ENCODE results near the gene RUNX3. TPM values are rescaled to one million over a fixed set of nuclear protein-coding genes. Genes with fewer than 3 reads are reported as not detected.

RUNX3 gene
- polyA plus RNA-seq, 3 donors, result 4.4 to 27.9 (median 6.7) TPM

- TF ChIP-seq CTCF (IDR thresholded peaks at IDR 0.05), result no peak
- Mint-ChIP-seq H3K27me3 (ENCODE audit: low read depth in 3 of 3) (peaks cover 3 to 31% (median 22%) of the 10 kb centered on the region in 3 donors), H3K4me1 (peaks cover 15% of the 10 kb centered on the region), H3K4me3 (no peak overlapping the region), H3K27ac (no peak overlapping the region), H3K36me3 (no peaks in the 10 kb centered on the region), H3K9me3 (no peaks in the 10 kb centered on the region)
- intact Hi-C loops (cut with micrococcal nuclease), result no loop called here
- H3K79me2 ChIP-seq (ENCODE audit: insufficient read depth, low read length), result no peaks in the 10 kb centered on the region
- H3K9me3 ChIP-seq (replicated peaks in 1 of 2; ENCODE audit: control insufficient read depth in 1 of 2, insufficient read depth in 1 of 2, low read length in 2 of 2), result no peaks in the 10 kb centered on the region
- H3K4me2 ChIP-seq (replicated peaks; ENCODE audit: extremely low read depth, low read length, poor library complexity, severe bottlenecking), result no peak overlapping the region
- H3K36me3 ChIP-seq (replicated peaks in 1 of 2; ENCODE audit: control insufficient read depth in 1 of 2, insufficient read depth in 2 of 2, low read length in 2 of 2), result no peaks in the 10 kb centered on the region
- DNase-seq, result no peak
- no peak overlapping the region for H2AFZ ChIP-seq (ENCODE audit: insufficient read depth, low read depth, low read length, poor library complexity, severe bottlenecking)
- no peaks in the 10 kb centered on the region for H4K20me1 ChIP-seq (ENCODE audit: insufficient read depth, low read length)
- no peak overlapping the region for H3K4me3 ChIP-seq (replicated peaks in 1 of 3; ENCODE audit: low read depth in 2 of 3, low read length in 3 of 3)
- no peak overlapping the region for H3K27ac ChIP-seq (ENCODE audit: low read depth in 1 of 2, low read length in 2 of 2)
- H3K27me3 ChIP-seq (ENCODE audit: control insufficient read depth in 2 of 2, insufficient read depth in 2 of 2, low read length in 2 of 2), result peaks cover 0 to 4% of the 10 kb centered on the region in 2 donors
- no peak overlapping the region for H3K9ac ChIP-seq (ENCODE audit: insufficient read depth, low read length, poor library complexity, severe bottlenecking)
- no CpG with 5 or more reads among the region's 6 CpGs for WGBS (ENCODE audit: insufficient coverage)
- H3K4me1 ChIP-seq (ENCODE audit: control insufficient read depth in 1 of 2, insufficient read depth in 2 of 2, low read length in 2 of 2), result peaks cover 11 to 14% of the 10 kb centered on the region in 2 donors
Observed at GRCh38 chr1:24853649-24854048, 76.4 kb downstream of the RUNX3 start.

GRCh38 chr1:24850328-24850920 is 79.7 kb downstream of the RUNX3 start:
- H3K36me3 Mint-ChIP-seq, result peaks cover 0 to under 1% of the 10 kb centered on the region in 2 donors
- H2AFZ ChIP-seq (ENCODE audit: insufficient read depth, low read depth, low read length, poor library complexity, severe bottlenecking), result no peak overlapping the region

More at GRCh38 chr1:24850328-24850920, 79.7 kb downstream of the RUNX3 start:
- no peak for TF ChIP-seq CTCF (IDR thresholded peaks at IDR 0.05)
- no peaks in the 10 kb centered on the region for H3K36me3 ChIP-seq (replicated peaks in 1 of 2; ENCODE audit: control insufficient read depth in 1 of 2, insufficient read depth in 2 of 2, low read length in 2 of 2)
- H4K20me1 ChIP-seq (ENCODE audit: insufficient read depth, low read length), result no peaks in the 10 kb centered on the region
- H3K79me2 ChIP-seq (ENCODE audit: insufficient read depth, low read length), result no peaks in the 10 kb centered on the region
- intact Hi-C loops (cut with micrococcal nuclease), result no loop called here
- no peak overlapping the region for H3K9ac ChIP-seq (ENCODE audit: insufficient read depth, low read length, poor library complexity, severe bottlenecking)
- no peak overlapping the region for H3K27ac ChIP-seq (ENCODE audit: low read depth in 1 of 2, low read length in 2 of 2)
- no peaks in the 10 kb centered on the region for H3K9me3 ChIP-seq (replicated peaks in 1 of 2; ENCODE audit: control insufficient read depth in 1 of 2, insufficient read depth in 1 of 2, low read length in 2 of 2)
- no peak for DNase-seq
- H3K9me3 Mint-ChIP-seq, result peaks cover 0 to 2% (median 0%) of the 10 kb centered on the region in 7 donors
- 42% methylated on average over 2 of the region's 6 CpGs for WGBS (ENCODE audit: insufficient coverage)
- peaks cover 0 to 15% (median 11%) of the 10 kb centered on the region in 3 donors for H3K27me3 Mint-ChIP-seq (ENCODE audit: low read depth in 3 of 3)
- peaks cover 20% of the 10 kb centered on the region for H3K4me1 Mint-ChIP-seq
- no peak overlapping the region for H3K27ac Mint-ChIP-seq
- no peak overlapping the region for H3K4me2 ChIP-seq (replicated peaks; ENCODE audit: extremely low read depth, low read length, poor library complexity, severe bottlenecking)
- no peak overlapping the region for H3K4me3 ChIP-seq (replicated peaks in 1 of 3; ENCODE audit: low read depth in 2 of 3, low read length in 3 of 3)
- no peaks in the 10 kb centered on the region for H3K27me3 ChIP-seq (ENCODE audit: control insufficient read depth in 2 of 2, insufficient read depth in 2 of 2, low read length in 2 of 2)
- peaks cover 20 to 29% of the 10 kb centered on the region in 2 donors for H3K4me1 ChIP-seq (ENCODE audit: control insufficient read depth in 1 of 2, insufficient read depth in 2 of 2, low read length in 2 of 2)
- H3K4me3 Mint-ChIP-seq, result no peak overlapping the region
